OCI-M1 (cell line): Measurements from ENCODE around the gene GLDN.
"Not testable (repeated sequence)": the region's sequence is repeated elsewhere in the genome, so short reads cannot be mapped to it uniquely, and the experiment has no call there.

Source experiments
- DNase-seq: peaks from one replicate; lab custom pipeline; 2025; lab: John Stamatoyannopoulos, UW

Gene GLDN

DNA sequence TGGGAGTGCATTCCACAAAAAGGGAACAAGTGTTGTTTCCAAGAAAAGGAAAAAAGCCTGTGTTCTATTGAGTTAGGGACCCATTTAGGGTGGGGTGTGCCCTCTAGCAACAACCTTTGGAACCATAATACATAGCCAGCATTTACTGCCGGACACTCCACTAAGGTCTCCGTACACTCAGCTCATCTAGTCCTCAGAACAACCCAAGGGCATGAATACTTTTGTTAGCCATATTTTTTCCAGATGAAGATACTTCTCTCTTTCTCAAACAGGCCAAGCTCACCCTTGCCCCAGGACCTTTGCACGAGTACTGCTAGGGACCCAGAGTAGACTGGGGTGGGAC lies 46.2 kb downstream of the GLDN start:
- DNase-seq = no peak

GRCh38 chr15:51388726-51389125 lies 47.3 kb downstream of the GLDN start:
- DNase-seq = no peak

DNA sequence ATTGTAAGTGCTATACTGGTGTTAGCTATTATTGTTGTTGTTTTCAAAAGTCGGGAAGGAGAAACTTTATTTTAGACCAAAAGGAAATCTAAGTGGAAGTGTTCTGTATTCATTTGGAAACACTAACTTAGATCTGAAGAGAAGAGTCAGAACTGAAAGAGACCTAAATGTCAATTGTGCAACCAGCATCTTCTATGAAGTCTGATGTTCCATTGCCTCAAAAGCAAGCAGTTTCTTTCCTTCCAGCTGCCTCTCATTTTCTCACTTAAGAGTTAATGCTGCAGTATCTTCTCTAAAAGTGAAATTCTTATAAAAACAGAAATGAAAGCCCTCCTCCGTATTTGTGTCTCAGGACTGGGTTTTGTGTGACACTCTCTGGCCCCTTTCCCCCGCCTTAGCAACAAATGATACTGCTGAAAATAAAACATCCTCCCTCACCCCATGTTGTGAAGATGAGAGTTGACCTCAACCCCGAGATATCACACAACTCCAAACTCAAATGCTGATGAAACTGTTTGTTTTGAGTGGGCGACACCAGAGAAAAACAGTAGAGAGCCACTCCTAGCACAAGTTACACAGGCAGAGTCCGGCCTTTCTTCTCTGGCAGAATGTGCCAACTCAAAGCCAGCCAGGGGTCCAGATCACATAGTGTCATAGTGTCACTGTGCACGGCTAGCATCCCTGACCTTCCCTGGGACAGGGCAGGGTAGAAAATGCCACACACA lies 48.9 kb downstream of the GLDN start:
- DNase-seq = no peak

GRCh38 chr15:51390966-51391422 lies 49.5 kb downstream of the GLDN start:
- no peak for DNase-seq

- DNase-seq = no peak
Observed at GRCh38 chr15:51396921-51397320, 55.5 kb downstream of the GLDN start.

GRCh38 chr15:51398626-51399025 lies 57.2 kb downstream of the GLDN start:
- DNase-seq = no peak

- DNase-seq = no peak
Observed at GRCh38 chr15:51401051-51401780, 59.8 kb downstream of the GLDN start.

DNA sequence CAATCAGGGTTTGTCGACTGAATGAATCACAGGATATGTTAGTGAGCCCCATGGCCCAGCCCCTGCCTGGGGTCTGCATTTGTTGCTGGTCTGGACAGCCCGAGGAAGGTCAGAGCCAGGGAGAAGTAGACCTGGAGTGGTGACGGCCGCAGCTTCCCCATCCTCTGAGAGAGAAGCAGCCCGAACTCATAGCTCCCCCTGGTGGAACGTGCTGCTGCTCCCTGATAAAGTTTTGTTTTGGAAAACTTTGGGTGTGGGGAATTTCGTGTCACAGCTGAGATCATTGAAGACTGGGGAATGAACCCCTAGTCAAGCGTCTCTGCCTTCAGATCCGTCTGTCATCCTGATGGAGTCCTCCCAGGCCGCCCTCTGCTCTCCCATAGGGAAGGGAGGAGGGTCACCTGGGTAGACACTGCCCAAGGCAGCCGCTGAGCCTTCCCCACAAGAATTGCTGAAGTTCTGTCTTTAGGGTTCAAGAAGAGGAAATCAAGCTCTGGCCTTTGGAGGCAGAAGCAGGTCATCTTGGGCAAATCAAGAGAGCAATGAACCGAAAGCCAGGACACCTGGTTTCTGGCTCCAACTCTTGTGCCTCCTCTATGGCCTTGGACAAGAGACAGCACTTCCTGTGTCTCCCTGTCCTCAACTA lies 60.5 kb downstream of the GLDN start:
- DNase-seq = peak; percentile 68

DNA sequence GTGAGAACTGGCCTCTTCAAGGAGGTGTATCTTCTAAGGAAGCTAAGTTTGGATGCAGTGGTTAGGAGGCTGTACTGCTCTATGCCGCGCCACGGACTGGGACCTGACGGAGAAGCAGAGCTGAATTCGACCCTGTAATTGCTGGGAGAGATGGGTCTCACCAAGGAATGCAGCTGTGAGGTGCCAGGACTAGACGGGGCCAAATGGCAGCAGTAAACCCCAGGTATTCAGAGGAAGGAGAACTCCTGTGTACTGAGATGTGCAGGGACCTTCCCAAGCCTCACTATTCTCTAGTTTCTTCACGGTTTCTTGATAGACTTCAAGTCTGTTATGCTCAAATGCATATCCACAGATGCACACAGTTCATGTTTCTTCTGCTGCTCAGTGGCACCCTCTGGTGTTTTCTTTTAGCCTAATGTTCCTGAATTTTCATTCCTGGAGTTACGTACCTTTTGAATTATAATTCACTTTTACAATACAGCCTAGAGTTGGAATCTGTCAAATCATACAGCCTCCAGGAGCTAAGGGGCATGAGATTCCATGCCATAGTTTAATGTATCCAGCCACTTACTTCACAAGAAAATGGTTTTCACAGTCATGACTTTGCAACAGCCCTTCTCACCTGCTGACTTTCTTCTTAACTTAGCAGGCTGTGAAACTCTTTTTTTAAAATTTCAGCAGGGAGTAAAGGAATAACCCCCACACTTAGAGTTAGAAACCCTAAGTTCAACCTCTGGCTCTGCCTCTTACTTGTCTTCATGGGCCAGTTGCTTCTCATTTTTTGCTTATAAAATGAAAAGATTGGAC lies 61.8 kb downstream of the GLDN start:
- DNase-seq = peak; percentile 56

DNA sequence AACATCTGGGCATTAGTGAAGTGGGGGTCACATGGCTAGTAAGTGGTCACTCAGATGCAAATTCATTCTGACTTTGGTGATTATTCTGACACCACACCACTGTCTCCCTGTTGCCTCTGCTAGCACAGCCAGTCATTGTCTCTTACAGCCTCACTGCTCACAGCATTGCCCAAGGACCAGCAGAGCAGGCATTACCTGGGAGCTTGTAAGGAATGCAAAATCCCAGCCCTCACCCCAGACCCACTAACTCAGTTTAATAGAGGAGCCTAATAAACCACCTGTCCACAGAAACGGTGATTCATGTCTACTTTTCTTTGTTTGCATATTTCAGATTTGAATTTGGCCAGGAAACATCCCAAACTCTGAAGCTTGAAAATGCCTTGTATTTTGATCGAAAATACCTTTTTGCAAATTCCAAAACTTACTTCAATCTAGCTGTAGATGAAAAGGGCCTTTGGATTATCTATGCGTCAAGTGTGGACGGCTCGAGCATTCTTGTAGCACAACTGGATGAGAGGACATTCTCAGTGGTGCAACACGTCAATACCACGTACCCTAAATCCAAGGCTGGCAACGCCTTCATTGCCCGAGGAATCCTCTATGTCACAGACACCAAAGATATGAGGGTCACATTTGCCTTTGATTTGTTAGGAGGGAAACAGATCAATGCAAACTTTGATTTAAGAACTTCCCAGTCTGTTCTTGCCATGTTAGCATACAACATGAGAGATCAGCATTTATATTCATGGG lies 62.7 kb downstream of the GLDN start:
- DNase-seq = no peak

DNA sequence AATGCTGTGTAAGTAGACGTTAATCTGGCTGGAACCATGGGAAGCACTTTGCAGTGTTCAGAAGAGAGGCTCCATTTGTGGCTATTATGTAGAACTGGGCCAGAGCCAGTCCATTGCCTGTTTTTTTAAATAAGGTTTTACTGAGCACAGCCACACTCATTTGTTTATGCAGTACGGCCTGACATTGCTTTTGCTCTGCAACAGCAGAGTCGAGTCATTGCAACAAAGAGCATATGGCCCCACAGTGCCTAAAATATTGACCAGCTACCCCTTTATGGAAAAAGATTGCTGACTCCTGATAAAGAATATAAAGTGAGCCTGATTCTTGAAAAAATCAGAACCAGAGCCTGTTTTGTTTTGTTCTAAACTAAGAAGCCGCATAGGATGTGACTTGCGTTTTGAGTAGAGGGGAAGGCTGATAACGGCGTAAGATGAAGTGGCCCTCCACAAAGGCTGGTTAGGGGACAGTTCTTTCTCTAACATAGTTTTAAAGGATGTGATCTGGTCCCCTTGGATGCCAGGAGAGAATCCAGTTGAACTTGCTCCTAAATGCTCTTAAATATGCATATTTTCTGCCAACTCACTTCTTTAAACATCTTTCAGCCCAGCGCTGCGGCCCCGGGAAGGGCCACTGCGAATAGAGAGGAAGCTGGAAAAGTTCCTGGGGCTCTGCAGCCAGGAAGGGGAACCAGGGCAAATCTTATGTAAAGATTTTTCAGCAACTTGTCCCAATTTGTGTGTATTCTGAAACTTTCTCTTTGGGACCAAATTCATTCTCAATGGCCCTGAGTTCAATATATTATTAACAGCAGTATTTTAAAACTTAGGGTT lies 64.5 kb downstream of the GLDN start:
- no peak for DNase-seq

DNA sequence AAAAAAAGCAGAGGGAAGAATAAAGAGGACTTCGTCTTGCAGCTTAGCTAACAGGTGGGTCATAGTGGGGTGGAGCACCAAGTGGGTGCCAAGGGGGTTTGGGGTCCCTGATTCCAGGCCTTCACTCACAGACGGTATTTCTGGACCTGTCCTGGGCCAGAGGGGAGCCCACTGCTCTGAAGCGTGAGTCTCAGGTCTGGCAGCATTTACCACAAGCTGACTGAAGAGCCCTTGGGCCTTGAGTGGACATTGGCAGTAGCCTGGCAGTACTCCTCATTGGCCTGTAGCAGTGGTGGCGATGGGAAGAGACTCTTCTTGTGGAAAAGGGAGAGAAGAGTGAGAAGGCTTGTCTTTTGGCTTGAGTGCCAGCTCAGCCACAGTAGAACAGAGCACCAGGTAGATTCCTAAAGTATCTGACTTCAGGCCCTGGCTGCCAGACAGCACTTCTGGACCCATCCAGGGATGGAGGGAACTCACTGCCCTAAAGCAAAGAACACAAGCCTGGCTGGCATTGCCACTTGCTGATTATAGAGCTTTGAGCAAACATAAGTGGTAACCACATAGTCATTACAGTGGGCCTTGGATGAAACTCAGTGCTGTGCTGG lies 72.9 kb downstream of the GLDN start:
- no peak for DNase-seq

DNA sequence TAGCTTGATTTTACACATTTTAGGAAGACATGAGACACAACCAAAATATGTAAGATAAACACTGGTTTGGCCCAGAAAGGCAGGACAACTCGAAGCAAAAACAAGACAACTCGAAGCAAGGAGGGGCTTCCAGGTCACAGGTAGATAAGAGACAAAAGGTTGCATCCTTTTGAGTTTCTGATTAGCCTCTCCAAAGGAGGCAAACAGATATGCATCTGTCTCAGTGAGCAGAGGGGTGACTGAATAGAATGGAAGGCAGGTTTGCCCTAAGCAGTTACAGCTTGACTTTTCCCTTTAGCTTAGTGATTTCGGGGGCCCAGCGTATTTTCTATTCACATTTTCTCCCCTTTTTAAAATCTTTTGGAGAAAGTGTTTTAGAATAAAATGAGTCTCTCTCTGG lies 74.7 kb downstream of the GLDN start:
- no peak for DNase-seq

DNA sequence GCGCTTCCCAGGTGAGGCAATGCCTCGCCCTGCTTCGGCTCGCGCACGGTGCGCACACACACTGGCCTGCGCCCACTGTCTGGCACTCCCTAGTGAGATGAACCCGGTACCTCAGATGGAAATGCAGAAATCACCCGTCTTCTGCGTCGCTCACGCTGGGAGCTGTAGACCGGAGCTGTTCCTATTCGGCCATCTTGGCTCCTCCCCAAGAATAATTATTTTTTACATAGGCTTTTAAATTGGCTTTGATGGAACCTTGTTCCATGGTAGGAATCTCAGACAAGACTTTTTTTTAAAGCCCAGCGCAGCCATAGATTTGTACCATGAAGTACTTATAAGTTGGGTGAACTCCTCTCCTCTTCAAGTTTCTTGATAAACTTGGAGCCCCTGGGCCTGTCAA lies 81.6 kb downstream of the GLDN start:
- not testable (repeated sequence) for DNase-seq

- DNase-seq = no peak
Observed at GRCh38 chr15:51424780-51425179, 83.3 kb downstream of the GLDN start.

- DNase-seq = no peak
Observed at GRCh38 chr15:51425517-51426040, 84.1 kb downstream of the GLDN start.

GRCh38 chr15:51438526-51438925 lies 97.1 kb downstream of the GLDN start:
- DNase-seq = no peak

DNA sequence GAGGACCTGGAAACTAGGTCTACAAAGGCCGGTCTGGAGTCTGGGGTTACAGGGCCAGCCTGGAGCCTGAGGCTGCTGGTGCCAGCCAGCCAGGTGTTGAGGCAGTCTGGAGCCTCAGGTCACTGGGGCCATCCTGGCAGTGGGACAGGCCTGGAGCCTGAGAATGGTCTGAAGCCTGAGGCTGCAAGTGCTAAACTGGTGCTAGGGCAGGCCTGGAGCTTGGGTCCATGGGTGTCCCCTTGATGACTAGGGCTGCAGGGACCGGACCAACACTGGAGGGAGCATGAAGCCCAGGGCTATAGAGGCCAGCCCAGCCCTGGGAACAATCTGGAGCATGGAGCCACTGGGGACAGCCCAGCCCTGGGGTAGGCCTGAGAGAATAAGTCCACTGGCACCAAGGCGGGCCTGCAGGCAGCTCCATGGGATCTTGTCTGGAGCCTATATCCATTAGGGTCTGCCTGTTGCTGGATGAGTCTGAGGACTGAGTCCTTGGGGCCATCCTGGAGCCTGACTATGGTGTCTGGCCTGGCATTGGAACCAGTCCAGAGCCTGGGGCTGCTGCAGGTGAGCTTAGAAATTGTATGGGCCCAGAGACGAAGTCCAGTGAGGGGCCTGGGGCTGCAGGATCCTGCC lies 101.9 kb downstream of the GLDN start:
- no peak for DNase-seq

DNA sequence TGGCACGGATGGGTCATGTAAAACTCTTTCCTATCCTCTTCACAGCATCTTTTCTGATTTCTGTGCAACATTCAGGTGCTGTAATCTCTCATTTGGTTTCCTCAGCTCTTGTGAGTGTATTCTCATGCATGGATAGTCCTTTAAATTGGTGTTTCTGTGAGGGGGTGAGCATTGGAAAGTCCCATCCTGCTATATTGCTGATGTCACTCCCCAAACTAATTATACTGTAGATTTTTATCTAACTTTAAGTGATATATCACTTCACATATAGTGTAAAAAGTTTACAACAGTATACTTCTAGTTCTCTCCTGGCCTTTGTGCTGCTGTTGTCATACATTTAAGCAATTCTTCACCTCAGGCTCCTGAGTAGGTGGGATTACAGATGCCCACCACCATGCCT lies 102.7 kb downstream of the GLDN start:
- DNase-seq = no peak

GRCh38 chr15:51444807-51445206 lies 103.4 kb downstream of the GLDN start:
- no peak for DNase-seq
